Small intestine (tissue), 7 donors: ENCODE results near the gene CFAP46. TPM values are rescaled to one million over a fixed set of nuclear protein-coding genes. Genes with fewer than 3 reads are reported as not detected.

Source experiments
- DNase-seq, 2 donors: peaks; one replicate each; pipeline versions ENCODE4 v3.0.0 to v3.0.0-alpha.2; 2013
- FAIRE-seq: peaks from 2 replicates; lab custom pipeline; 2012; peaks lifted over from hg19 to GRCh38; lab: Jason Lieb, UNC
- H3K27ac ChIP-seq, 3 donors: one replicate each; pipeline ENCODE4 v1.5.1; 2013; ENCODE audit warnings: low read length in 2 of 3, mild to moderate bottlenecking in 2 of 3, control low read depth in 1 of 3, inconsistent platforms in 1 of 3, low read depth in 1 of 3, moderate library complexity in 1 of 3
- H3K27me3 ChIP-seq, 3 donors: one replicate each; pipeline ENCODE4 v1.6.1; 2013; ENCODE audit warnings: low read length in 3 of 3, inconsistent platforms in 1 of 3; ENCODE audit not compliant: control insufficient read depth in 3 of 3, insufficient read depth in 3 of 3
- H3K36me3 ChIP-seq, 3 donors: one replicate each; pipeline ENCODE4 v1.6.1; 2013; ENCODE audit warnings: low read length in 3 of 3, inconsistent platforms in 1 of 3, low read depth in 1 of 3, mild to moderate bottlenecking in 1 of 3, moderate library complexity in 1 of 3; ENCODE audit not compliant: control insufficient read depth in 3 of 3, insufficient read depth in 2 of 3
- H3K4me1 ChIP-seq, 3 donors: one replicate each; pipeline ENCODE4 v1.6.1; 2013; ENCODE audit warnings: low read length in 2 of 3, inconsistent platforms in 1 of 3, low read depth in 1 of 3, mild to moderate bottlenecking in 1 of 3, moderate library complexity in 1 of 3; ENCODE audit not compliant: control insufficient read depth in 3 of 3, insufficient read depth in 2 of 3
- H3K4me3 ChIP-seq, 3 donors: one replicate each; pipeline ENCODE4 v1.5.1; 2013; ENCODE audit warnings: low read length in 3 of 3, control low read depth in 1 of 3, inconsistent platforms in 1 of 3, low read depth in 1 of 3, mild to moderate bottlenecking in 1 of 3, moderate library complexity in 1 of 3
- H3K9me3 ChIP-seq, 2 donors: one replicate each; pipeline ENCODE4 v1.6.1; 2013; ENCODE audit warnings: low read depth in 1 of 2, low read length in 1 of 2; ENCODE audit not compliant: control insufficient read depth in 2 of 2, insufficient read depth in 1 of 2
- WGBS, 3 donors: extraction: QIAGEN DNeasy Blood & Tissue Kit; methylation state at CpG; one replicate each; pipeline ENCODE4 v1.1.7; 2013; 5-methylcytosine and 5-hydroxymethylcytosine counted together
- polyA plus RNA-seq, 4 donors: library from polyadenylated mRNA; stranded (reverse) in 3 of 4; unstranded in 1 of 4; fragments of 200-250 nt in 3 of 4; fragments of 120-200 nt in 1 of 4; gene quantifications; one replicate each; pipeline versions ENCODE4 v1.2.1 to v1.2.3, GENCODE V29; 2013
- donor health status: healthy with polysubstance abuse.
- donor health status: control.
- donor health status: control.
- donor health status: Bipolar disorder and iron deficiency.
- donor health status: healthy.

Gene CFAP46
- polyA plus RNA-seq, 4 donors = 0.27 to 0.43 TPM; not detected in 2

- Histone ChIP-seq H3K4me1 (no peaks in the 10 kb centered on the region), H3K27ac (no peak overlapping the region), H3K4me3 (no peak overlapping the region), H3K9me3 (no peaks in the 10 kb centered on the region), H3K27me3 (peaks cover 0 to 5% (median 2%) of the 10 kb centered on the region in 3 donors), H3K36me3 (no peaks in the 10 kb centered on the region)
- FAIRE-seq (no peak), DNase-seq (no peak)
- 74 to 79% (median 77%) methylated on average over 14 of the region's 14 CpGs for WGBS, 3 donors
Observed at GRCh38 chr10:132986978-132987377, 44.6 kb upstream of the CFAP46 start.

- Histone ChIP-seq H3K4me3 (no peak overlapping the region), H3K27me3 (peaks cover 0 to 5% (median 2%) of the 10 kb centered on the region in 3 donors), H3K27ac (no peak overlapping the region), H3K9me3 (no peaks in the 10 kb centered on the region), H3K4me1 (no peaks in the 10 kb centered on the region), H3K36me3 (no peaks in the 10 kb centered on the region)
- DNase-seq = no peak
- no peak for FAIRE-seq
- 75 to 87% (median 76%) methylated on average over 8 of the region's 8 CpGs for WGBS, 3 donors
Observed at GRCh38 chr10:132986576-132986975, 44.2 kb upstream of the CFAP46 start.

- WGBS, 3 donors = 65 to 81% (median 70%) methylated on average over 8 of the region's 8 CpGs
- DNase-seq = no peak
- peaks cover 0 to 5% (median 2%) of the 10 kb centered on the region in 3 donors for H3K27me3 ChIP-seq
- no peaks in the 10 kb centered on the region for H3K9me3 ChIP-seq
- H3K4me1 ChIP-seq = no peaks in the 10 kb centered on the region
- no peak overlapping the region for H3K4me3 ChIP-seq
- no peak for FAIRE-seq
- no peak overlapping the region for H3K27ac ChIP-seq
- H3K36me3 ChIP-seq = no peaks in the 10 kb centered on the region
Observed at GRCh38 chr10:132986076-132986475, 43.7 kb upstream of the CFAP46 start.

DNA sequence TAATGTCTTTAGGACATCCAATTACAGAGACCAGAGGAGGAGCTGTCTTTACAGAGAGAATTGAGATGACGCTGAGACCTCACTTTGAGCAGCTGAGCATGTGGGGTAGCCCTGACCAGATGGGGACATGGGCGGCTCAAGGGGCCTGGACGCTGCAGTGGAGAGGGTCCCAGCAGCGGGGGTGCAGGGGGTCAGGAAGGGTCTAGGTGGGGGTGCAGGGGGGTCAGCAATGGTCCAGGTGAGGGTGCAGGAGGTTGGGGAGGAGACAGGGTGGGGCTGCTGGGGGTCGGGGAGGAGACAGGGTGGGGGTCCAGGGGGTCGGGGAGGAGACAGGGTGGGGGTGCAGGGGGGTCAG, 43.2 kb upstream of the CFAP46 start:
- Histone ChIP-seq H3K27ac (no peak overlapping the region), H3K9me3 (no peaks in the 10 kb centered on the region), H3K27me3 (peaks cover 0 to 5% (median 2%) of the 10 kb centered on the region in 3 donors), H3K4me1 (no peaks in the 10 kb centered on the region), H3K4me3 (no peak overlapping the region), H3K36me3 (no peaks in the 10 kb centered on the region)
- FAIRE-seq (no peak), DNase-seq (no peak)
- WGBS, 3 donors = 71 to 87% (median 74%) methylated on average over 4 to 6 of the region's 6 CpGs

DNA sequence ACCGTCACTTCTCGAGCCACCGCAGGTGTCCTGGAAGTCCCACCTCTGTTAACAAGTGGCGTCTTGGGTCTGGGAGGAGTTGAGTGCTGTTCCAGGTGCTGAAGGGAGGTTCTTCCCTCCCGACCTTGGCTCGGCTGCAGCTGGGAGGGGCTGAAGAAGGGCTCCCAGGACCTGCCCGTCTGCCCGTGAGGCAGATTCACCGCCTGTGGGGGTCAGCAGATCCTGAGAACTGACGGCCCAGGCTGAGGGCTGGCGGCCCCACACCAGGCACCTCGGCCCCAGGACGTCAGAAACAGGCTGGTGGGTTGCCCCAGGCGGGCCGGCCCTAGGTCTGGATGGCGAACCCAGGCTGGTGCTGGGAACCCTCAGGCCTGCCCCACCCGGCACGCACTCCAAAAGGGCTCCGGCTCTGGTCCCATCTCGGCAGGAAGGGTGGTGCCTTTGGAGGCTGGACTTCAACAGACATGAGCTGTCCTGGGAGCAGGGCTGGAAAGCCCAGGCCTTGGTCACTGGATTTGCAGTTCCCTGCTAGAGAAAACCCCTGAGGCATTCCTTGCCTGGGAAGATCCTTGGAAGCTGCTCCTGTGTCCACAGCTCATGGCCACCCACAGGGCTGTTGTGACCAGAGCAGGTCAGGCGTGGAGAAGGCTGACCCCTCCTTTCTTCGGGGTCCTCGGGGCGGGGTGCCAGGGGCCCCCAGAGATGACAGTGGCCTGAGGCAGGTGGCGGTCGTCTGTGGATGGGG, 42.6 kb upstream of the CFAP46 start:
- DNase-seq (no peak), FAIRE-seq (no peak)
- WGBS, 3 donors = 38 to 60% (median 48%) methylated on average over 25 to 26 of the region's 26 CpGs
- Histone ChIP-seq H3K4me1 (no peaks in the 10 kb centered on the region), H3K9me3 (no peaks in the 10 kb centered on the region), H3K4me3 (no peak overlapping the region), H3K36me3 (no peaks in the 10 kb centered on the region), H3K27me3 (peaks cover 0 to 5% (median 2%) of the 10 kb centered on the region in 3 donors), H3K27ac (no peak overlapping the region)

- 88 to 91% (median 91%) methylated on average over 29 of the region's 29 CpGs for WGBS, 3 donors
- no peak for FAIRE-seq
- no peaks in the 10 kb centered on the region for H3K4me1 ChIP-seq
Observed at GRCh38 chr10:132984008-132984295, 41.6 kb upstream of the CFAP46 start.

GRCh38 chr10:132983252-132984007, 41.1 kb upstream of the CFAP46 start:
- WGBS, 3 donors = 76 to 92% (median 88%) methylated on average over 35 to 39 of the region's 42 CpGs
- no peak for FAIRE-seq
- H3K27ac ChIP-seq = no peak overlapping the region
- DNase-seq = no peak
- H3K4me1 ChIP-seq = no peaks in the 10 kb centered on the region
- no peaks in the 10 kb centered on the region for H3K9me3 ChIP-seq
- no peaks in the 10 kb centered on the region for H3K36me3 ChIP-seq
- no peak overlapping the region for H3K4me3 ChIP-seq
- H3K27me3 ChIP-seq = peaks cover 0 to 5% (median 2%) of the 10 kb centered on the region in 3 donors

More at GRCh38 chr10:132984008-132984295, 41.6 kb upstream of the CFAP46 start:
- DNase-seq = no peak
- Histone ChIP-seq H3K9me3 (no peaks in the 10 kb centered on the region), H3K4me3 (no peak overlapping the region), H3K36me3 (no peaks in the 10 kb centered on the region), H3K27ac (no peak overlapping the region), H3K27me3 (peaks cover 0 to 5% (median 2%) of the 10 kb centered on the region in 3 donors)

GRCh38 chr10:132982301-132982989, 40.1 kb upstream of the CFAP46 start:
- no peak overlapping the region for H3K27ac ChIP-seq
- H3K4me3 ChIP-seq = no peak overlapping the region
- no peaks in the 10 kb centered on the region for H3K4me1 ChIP-seq
- 60 to 84% (median 79%) methylated on average over 32 to 36 of the region's 36 CpGs for WGBS, 3 donors
- no peaks in the 10 kb centered on the region for H3K36me3 ChIP-seq
- FAIRE-seq (no peak), DNase-seq (no peak)
- H3K27me3 ChIP-seq = peaks cover 0 to 5% (median 2%) of the 10 kb centered on the region in 3 donors
- no peaks in the 10 kb centered on the region for H3K9me3 ChIP-seq
